ENCODE data around the gene ACADVL.

ACADVL gene

GRCh38 chr17:7216242-7217112 is 3.3 kb upstream of the ACADVL start:
- in situ Hi-C loops (cut with MboI; ENCODE audit: low sequenced_read_pairs): no loop called here

DNA sequence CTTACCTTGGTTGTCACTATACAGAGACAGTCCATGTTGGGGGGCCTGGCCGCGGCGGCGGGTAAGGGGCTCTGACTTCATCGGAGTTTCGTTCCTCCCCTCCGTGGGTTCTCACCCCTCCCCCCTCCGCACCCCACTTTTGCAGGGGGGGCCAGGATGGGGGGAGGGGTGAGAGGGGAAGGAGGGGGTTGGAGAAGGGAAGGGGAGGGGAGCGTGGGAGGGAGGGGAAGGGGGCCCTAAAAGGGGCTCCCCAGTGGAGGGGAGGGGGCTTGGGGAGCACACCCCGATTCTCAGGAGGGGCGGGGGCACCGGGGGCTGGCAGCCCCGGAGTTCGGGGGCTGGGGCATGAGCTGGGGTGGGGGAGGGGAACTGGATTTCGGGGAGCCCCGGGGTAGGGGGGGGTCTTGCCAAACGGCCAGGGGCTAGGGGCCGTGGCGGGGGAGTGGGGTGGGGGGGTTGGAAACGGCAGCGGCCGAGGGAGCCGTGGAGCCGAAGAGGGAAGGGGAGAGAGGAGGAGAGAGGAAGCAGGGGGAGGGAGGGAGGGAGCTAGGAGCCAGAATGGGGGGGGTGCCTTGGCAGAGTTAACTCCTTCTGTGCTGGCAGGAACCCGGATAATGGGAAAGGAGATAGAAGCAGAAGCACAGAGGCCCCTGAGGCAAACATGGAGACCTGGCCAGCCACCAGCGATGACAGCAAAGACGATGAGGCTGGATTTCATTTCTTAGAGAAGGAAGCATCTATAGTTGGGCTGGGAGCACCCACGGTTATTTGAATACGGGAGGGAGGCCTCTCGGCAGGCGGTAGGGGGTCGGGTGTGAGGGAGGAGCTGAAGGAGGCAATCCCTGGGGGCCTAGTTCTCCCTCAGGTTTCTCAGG is 2.4 kb upstream of the ACADVL start:
- in situ Hi-C loops (cut with MboI; ENCODE audit: low sequenced_read_pairs): no loop called here

DNA sequence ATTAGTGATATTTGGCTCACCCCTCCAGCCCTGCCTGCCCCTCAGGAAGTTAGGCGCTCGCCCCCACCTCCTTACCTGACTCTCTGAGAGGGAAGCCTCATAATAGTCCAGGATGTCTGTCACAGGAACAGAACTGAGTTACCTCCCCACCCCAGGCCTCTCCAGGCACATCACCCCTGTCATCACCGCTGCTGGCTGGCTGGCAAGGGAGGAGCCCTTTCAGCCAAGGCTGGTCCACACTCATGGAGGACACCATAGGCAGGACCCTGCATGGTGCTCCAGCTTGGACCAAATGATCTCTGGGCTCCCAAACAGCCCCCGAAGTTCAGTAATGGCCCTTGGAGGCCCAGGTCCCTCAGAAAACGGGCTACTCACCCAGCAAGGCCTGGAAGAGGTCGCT is 1.6 kb upstream of the ACADVL start:
- in situ Hi-C loops (cut with MboI; ENCODE audit: low sequenced_read_pairs): no loop called here

DNA sequence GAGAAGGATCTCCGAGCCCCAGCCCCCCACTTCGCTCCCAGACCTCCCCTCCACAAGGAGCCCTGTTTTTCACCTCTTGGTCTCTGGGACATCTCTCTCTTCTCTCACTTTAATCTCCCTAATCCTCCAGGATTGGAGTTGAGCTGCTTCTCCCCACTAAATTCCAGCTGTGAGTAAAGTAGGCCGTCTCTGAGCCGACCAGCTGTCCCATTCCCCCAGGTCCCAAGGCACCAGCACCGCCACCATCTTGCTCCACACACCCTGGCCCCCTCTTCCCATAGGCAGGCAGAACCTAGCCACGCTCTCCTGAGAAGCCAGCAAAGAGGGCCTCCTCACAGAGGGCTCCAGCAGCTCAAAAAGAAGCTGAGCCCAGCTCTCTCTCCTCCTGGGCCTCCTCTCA is 980 bp upstream of the ACADVL start:
- in situ Hi-C loops (cut with MboI; ENCODE audit: low sequenced_read_pairs): no loop called here

DNA sequence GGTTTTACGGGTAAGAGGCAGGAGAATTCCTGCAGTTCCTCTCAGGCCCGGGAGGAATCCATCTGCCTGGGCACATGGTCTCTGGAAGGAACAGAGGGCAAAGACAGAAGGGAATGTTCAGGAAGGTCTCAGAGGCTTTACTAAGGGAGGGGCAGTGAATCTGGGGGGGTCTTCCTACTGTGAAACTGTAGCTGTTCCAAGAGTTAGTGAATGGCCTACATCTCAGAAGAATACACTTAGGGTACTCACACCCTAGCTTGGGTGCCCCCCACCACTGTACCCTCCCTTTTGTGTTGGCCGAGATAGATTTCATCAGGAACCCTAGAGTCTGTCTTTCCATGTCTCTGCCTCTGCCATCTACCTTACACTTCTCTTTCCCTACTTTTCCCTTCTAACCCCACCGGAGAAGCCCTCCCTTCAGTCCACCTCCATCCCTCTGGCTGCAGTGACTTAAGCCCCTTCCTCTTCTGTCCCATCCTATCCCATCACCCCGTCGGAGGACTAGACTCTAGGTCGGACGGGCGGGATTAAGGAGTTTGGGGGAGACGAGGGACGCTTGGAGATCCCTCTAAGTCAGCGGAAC is 418 bp upstream of the ACADVL start:
- in situ Hi-C loops (cut with MboI; ENCODE audit: low sequenced_read_pairs): no loop called here

- in situ Hi-C loops (cut with MboI; ENCODE audit: low sequenced_read_pairs): no loop called here
Observed at GRCh38 chr17:7220593-7221277, 997 bp downstream of the ACADVL start.

DNA sequence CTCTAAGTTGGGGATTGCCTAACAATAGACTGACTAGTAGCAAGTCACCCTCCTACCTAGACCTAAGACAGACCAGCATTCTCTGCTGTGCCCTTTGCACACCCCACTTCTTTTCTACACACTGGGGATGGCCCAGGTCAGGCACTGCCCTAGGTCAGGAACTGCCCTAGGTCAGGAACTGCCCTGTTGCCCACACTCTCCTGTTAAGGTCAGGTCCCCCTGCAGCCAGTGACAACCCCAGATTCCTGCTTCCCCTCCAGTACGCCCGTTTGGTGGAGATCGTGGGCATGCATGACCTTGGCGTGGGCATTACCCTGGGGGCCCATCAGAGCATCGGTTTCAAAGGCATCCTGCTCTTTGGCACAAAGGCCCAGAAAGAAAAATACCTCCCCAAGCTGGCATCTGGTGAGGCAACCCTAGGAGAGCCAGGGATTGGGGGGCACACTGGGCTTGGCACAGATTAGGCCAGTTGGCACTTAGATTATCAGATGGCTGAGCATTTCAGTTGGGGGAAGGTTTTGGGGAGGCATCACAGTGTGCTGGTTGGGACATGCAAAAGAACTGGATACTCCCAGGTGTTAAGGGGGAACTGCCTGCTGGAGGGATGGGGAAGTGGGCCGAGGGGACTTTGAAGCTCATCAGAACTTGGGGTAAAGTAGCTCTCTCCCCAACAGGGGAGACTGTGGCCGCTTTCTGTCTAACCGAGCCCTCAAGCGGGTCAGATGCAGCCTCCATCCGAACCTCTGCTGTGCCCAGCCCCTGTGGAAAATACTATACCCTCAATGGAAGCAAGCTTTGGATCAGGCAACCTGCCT is 1.7 kb downstream of the ACADVL start:
- in situ Hi-C loops (cut with MboI; ENCODE audit: low sequenced_read_pairs): no loop called here

DNA sequence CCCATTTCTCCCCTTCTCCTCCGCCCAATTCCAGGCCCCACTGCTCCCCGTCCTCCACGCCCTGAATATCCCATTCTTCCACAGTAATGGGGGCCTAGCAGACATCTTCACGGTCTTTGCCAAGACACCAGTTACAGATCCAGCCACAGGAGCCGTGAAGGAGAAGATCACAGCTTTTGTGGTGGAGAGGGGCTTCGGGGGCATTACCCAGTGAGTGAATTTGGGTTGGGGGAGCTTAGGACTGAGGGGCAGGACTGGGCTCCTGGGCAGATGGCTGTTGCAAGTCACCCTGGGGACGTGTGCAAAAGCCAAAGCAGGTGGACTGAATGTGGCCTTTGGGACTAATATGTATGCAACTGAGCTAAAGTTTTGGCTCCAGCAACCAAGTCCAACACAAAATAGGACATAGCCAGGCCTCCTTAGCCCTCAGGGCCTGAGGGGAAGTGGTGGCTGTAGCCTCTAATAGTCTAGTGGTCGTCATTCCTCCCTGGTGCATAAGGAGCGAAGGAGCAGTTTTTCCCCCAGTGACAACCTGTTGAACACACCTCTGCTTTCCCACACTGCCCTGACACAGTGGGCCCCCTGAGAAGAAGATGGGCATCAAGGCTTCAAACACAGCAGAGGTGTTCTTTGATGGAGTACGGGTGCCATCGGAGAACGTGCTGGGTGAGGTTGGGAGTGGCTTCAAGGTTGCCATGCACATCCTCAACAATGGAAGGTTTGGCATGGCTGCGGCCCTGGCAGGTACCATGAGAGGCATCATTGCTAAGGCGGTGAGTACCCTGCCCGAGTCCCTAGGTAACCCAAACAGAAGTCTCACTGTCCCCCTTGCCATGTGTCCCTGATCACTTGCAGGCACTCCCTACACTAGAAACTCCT is 2.6 kb downstream of the ACADVL start:
- in situ Hi-C loops (cut with MboI; ENCODE audit: low sequenced_read_pairs): no loop called here

DNA sequence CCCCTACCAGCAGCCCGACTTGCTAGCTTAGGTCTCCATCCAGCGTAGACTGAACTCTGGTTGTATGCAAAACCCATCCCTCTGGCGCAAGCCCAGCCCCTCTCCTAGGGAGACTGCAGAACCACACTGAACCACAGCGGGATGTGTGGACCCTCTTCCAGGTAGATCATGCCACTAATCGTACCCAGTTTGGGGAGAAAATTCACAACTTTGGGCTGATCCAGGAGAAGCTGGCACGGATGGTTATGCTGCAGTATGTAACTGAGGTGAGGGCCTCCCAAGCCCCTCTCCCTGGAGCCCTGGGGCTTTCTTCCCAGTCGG is 3.2 kb downstream of the ACADVL start:
- in situ Hi-C loops (cut with MboI; ENCODE audit: low sequenced_read_pairs): no loop called here

GRCh38 chr17:7223375-7223774 is 3.6 kb downstream of the ACADVL start:
- in situ Hi-C loops (cut with MboI; ENCODE audit: low sequenced_read_pairs): no loop called here

DNA sequence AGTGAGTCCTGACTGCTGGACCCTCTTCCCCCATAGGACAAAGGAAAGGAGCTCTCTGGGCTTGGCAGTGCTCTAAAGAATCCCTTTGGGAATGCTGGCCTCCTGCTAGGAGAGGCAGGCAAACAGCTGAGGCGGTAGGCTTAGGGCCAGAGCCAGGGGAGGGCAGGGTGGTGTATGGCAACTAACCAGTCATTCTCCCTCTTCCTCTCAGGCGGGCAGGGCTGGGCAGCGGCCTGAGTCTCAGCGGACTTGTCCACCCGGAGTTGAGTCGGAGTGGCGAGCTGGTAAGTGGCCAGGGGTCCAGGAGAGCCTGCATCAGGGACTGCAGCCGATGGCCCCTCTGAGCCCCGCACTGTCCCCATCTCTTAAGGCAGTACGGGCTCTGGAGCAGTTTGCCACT is 4.4 kb downstream of the ACADVL start:
- in situ Hi-C loops (cut with MboI; ENCODE audit: low sequenced_read_pairs): no loop called here

DNA sequence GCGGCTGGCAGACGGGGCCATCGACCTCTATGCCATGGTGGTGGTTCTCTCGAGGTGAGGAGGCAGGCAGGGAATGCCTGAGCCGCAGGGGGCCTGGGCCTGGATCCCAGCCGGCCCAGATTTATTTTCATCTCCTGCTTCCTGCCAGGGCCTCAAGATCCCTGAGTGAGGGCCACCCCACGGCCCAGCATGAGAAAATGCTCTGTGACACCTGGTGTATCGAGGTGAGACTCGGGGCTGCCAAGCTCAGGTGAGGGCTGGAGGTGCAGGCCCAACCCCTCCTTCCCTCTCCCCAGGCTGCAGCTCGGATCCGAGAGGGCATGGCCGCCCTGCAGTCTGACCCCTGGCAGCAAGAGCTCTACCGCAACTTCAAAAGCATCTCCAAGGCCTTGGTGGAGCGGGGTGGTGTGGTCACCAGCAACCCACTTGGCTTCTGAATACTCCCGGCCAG is 4.9 kb downstream of the ACADVL start:
- in situ Hi-C loops (cut with MboI; ENCODE audit: low sequenced_read_pairs): no loop called here

DNA sequence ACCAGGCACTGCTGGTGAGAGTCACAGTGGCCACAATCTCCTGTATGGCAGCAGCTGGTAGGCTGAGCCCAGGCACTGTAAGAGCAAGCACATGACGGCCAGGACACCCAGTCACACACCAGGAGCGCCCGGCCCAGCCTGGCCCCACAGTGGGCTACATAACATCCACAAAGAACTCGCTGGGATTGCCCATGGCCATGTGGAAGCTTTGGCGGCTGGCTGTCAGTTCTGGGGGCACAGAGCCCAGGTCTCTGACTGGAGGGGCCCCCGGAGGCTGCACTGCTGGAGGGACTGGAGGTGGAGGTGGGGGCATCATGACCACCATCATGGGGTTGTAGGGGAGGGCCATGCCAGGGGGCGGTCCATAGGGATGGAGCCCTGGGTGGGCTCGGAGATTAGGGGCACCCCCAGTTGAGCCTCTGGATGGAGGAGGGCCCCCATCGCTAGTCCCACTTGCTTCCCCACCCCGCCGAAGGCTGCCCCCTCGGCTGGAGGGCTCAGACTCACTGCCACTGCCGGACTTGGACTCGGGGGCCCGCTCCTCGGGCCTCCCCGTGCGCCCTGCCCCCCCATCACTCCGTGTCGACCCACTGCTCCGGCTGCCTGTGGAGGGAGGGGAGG is 6.1 kb downstream of the ACADVL start:
- in situ Hi-C loops (cut with MboI; ENCODE audit: low sequenced_read_pairs): no loop called here

DNA sequence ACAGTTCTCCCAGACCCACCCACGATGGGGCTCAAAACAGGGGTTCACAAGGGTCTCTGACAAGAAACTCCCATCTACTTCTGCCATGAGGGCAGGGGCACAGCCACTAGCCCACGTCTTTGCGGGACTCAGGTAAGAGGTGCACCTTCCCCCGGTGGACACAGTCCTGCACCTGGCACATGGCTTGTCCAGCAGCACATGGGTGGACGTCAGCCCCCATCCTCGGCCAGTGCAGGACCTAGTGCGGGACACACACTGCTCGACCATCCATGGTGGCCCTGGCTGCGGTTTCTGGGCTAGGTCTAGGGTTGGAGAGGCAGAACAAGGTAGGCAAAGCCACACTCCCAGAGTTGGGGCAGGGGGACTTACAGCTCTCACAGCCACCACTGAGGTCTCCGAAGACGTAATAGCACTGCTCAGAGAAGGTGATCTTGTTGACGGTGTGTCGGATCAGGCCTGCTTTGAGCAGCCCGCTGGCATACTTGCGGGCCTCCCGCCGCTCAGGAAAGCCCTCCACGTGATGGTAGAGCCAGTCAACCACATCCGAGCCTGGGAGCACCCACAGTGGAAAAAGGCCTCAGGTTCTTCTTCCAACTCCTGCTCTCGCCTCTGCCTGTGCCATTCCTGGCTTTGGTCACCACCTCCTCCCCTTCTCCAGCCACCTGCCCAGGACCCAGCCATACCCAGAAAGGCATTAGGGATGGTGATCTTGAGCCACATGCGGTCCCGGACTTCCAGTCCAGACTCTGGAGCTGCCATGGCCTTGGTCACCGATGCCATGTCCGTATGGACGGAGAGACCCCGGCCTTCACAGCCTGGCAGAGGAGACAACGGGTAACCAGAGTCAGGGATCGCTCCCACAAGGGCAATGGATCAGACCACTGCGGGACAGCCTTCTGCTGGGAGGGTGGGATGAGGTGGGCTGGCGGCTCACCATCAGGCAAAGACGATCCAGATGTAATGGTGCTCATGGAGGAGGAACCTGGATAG is 7.3 kb downstream of the ACADVL start:
- in situ Hi-C loops (cut with MboI; ENCODE audit: low sequenced_read_pairs): no loop called here

- in situ Hi-C loops (cut with MboI; ENCODE audit: low sequenced_read_pairs): no loop called here
Observed at GRCh38 chr17:7228920-7229319, 9.2 kb downstream of the ACADVL start.

DNA sequence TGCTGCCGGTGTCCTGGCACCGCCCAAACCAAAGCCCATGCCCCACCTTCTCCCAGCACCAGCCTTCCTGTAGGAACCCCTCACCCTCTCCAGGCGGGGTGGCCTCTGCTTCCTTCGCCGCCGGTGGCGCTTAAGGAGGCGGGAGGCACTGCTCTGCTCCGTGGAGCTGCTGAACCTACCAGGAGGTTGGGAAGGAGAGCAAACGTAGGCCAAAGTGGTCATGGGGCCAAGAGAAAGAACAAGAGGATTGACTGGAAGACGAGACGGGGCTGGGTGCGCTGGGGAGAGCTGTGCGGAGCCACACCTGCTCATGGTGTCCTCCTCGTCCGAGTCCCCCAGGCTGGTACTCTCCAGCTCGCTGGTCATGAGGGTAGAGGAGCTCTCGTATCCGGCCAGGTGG is 9.8 kb downstream of the ACADVL start:
- in situ Hi-C loops (cut with MboI; ENCODE audit: low sequenced_read_pairs): no loop called here

GRCh38 chr17:7232114-7232513 is 12.4 kb downstream of the ACADVL start:
- in situ Hi-C loops (cut with MboI; ENCODE audit: low sequenced_read_pairs): no loop called here

DNA sequence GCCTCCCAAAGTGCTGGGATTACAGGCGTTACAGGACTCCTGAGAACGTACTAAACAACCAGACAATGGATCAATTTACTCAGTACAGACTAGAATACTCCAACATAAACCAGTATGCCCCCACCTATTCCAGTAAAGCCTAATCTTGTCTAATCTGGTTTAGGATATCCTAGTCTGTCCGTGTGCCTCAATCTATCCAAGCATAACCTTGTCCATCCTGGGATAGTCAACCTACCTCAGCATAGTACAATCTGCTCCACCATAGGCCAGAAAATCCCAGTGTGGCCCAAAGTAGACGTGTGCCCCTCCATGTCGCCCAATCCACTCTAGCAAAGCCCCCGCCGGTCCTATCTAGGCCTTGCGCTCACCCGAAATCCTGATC is 14.0 kb downstream of the ACADVL start:
- in situ Hi-C loops (cut with MboI; ENCODE audit: low sequenced_read_pairs): no loop called here

All from hTERT RPE-1 (cell line).